ENCODE results near the gene CSRP3.

CSRP3 gene

DNA sequence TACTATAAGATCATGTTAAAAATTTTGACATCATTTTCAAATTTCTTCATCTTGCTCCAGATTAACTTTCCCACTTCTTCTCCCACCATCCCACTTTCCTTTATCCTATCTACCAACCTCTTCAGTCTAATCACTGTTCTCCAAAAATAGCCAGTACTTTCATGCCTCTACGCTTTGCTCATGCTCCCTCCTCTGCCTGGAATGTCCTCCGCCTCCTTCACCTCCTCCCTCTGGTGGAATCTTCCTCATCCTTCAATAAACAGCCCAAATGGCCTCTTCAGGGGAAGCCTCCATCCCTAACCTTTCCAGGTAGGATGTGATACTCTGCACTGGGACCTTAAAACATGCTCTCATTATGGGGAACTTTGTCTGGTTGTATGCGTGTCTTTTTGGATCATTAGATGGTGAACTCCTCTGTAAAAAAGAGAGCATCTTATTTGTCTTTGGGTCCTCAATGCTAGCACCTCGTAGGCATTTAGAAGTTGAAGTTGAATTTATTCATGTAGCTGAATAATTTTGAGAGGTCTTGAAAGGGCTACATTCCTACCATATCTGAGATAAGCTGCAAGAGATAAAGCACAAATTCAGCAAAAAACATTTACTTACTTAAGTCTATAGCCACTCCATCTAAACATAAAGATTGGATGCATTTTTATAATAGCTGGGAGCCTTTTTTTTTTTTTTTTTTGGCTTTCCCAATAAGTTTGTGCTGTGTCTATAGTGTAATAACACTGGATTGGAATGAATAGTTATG lies 8.0 kb upstream of the CSRP3 start:
- H3K9ac ChIP-seq (ENCODE audit: insufficient read length, low read depth): no peak overlapping the region
- TF ChIP-seq ZNF274 (IDR thresholded peaks at IDR 0.05; ENCODE audit: low read depth, low read length) (no peak), YY1 (IDR thresholded peaks at IDR 0.05; ENCODE audit: insufficient read depth, insufficient read length) (no peak), SUZ12 (IDR thresholded peaks at IDR 0.05; ENCODE audit: extremely low read depth, insufficient read depth, insufficient read length) (no peak)
- DNase-seq (ENCODE audit: low read depth, low spot score): no peak
- H3K27me3 ChIP-seq (ENCODE audit: insufficient read depth, insufficient read length): no peaks in the 10 kb centered on the region
- no peaks in the 10 kb centered on the region for H3K36me3 ChIP-seq (ENCODE audit: insufficient read depth, insufficient read length, low read length)
- H3K4me3 ChIP-seq (ENCODE audit: insufficient read length, low read depth): no peak overlapping the region
- H3K4me1 ChIP-seq (ENCODE audit: insufficient read depth, insufficient read length): peaks cover 2% of the 10 kb centered on the region
- H3K9me3 ChIP-seq (ENCODE audit: insufficient read depth, low read length): no peaks in the 10 kb centered on the region

DNA sequence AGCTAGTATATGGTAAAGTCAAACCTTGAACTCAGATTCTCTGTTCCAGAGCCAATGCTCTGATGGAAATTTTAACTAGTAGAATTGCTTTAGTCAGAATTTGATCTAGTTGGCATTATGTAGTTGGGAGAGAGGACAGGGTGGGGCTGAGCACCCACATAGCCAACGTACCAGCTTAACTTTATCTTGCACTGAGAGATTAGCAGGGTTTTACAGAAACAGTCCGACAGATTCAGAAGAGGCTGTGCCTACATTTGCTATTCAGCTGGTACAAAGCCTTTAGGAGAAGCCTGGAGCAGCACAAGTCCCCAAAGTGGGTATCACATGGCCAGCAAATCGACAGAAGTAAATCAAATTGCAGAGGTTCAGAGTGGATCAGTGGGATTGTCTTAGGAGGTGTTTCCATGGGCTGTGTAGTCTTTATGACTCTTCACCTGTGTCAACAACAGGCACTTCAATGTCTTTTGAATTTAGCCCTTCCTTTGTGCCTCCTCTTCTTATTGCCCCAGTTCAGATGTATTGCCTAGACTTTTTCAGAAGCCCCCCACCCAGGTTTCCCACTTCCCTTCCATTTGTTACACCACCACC lies 7.3 kb upstream of the CSRP3 start:
- H3K4me1 ChIP-seq (ENCODE audit: insufficient read depth, insufficient read length): peaks cover 2% of the 10 kb centered on the region
- no peak overlapping the region for H3K4me3 ChIP-seq (ENCODE audit: insufficient read length, low read depth)
- no peak overlapping the region for H3K9ac ChIP-seq (ENCODE audit: insufficient read length, low read depth)
- no peak for DNase-seq (ENCODE audit: low read depth, low spot score)
- no peaks in the 10 kb centered on the region for H3K27me3 ChIP-seq (ENCODE audit: insufficient read depth, insufficient read length)
- H3K36me3 ChIP-seq (ENCODE audit: insufficient read depth, insufficient read length, low read length): no peaks in the 10 kb centered on the region
- no peaks in the 10 kb centered on the region for H3K9me3 ChIP-seq (ENCODE audit: insufficient read depth, low read length)
- TF ChIP-seq ZNF274 (IDR thresholded peaks at IDR 0.05; ENCODE audit: low read depth, low read length) (no peak), SUZ12 (IDR thresholded peaks at IDR 0.05; ENCODE audit: extremely low read depth, insufficient read depth, insufficient read length) (no peak), YY1 (IDR thresholded peaks at IDR 0.05; ENCODE audit: insufficient read depth, insufficient read length) (no peak)

GRCh38 chr11:19208181-19208580 lies 6.4 kb upstream of the CSRP3 start:
- no peaks in the 10 kb centered on the region for H3K27me3 ChIP-seq (ENCODE audit: insufficient read depth, insufficient read length)
- no peak overlapping the region for H3K4me3 ChIP-seq (ENCODE audit: insufficient read length, low read depth)
- H3K4me1 ChIP-seq (ENCODE audit: insufficient read depth, insufficient read length): peaks cover 2% of the 10 kb centered on the region
- no peak for TF ChIP-seq ZNF274 (IDR thresholded peaks at IDR 0.05; ENCODE audit: low read depth, low read length)
- no peak for TF ChIP-seq SUZ12 (IDR thresholded peaks at IDR 0.05; ENCODE audit: extremely low read depth, insufficient read depth, insufficient read length)
- no peak for TF ChIP-seq YY1 (IDR thresholded peaks at IDR 0.05; ENCODE audit: insufficient read depth, insufficient read length)
- H3K9ac ChIP-seq (ENCODE audit: insufficient read length, low read depth): no peak overlapping the region
- DNase-seq (ENCODE audit: low read depth, low spot score): no peak
- no peaks in the 10 kb centered on the region for H3K36me3 ChIP-seq (ENCODE audit: insufficient read depth, insufficient read length, low read length)
- no peaks in the 10 kb centered on the region for H3K9me3 ChIP-seq (ENCODE audit: insufficient read depth, low read length)

DNA sequence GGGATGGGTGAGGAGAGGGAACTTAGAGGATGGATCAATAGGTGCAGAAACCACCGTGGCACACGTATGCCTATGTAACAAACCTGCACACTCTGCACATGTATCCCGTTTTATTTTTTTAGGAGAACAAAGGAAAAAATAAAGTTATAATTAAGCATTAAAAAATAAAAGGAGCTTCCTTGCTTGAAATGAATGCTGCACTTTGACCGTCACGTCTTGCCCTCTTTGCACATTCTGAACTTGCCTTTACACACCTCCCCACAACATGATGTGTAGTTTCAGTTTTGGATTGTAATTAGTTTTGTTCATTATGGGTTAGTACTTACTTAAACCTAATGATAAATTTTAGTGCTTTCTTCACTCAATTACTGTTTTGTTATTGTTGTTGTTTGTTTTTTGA lies 3.1 kb upstream of the CSRP3 start:
- no peaks in the 10 kb centered on the region for H3K27me3 ChIP-seq (ENCODE audit: insufficient read depth, insufficient read length)
- H3K4me3 ChIP-seq (ENCODE audit: insufficient read length, low read depth): no peak overlapping the region
- no peaks in the 10 kb centered on the region for H3K36me3 ChIP-seq (ENCODE audit: insufficient read depth, insufficient read length, low read length)
- peaks cover 8% of the 10 kb centered on the region; the same call in 1 of the 2 replicates for H3K9me3 ChIP-seq (ENCODE audit: insufficient read depth, low read length)
- TF ChIP-seq YY1 (IDR thresholded peaks at IDR 0.05; ENCODE audit: insufficient read depth, insufficient read length) (no peak), SUZ12 (IDR thresholded peaks at IDR 0.05; ENCODE audit: extremely low read depth, insufficient read depth, insufficient read length) (no peak)
- no peak overlapping the region for H3K9ac ChIP-seq (ENCODE audit: insufficient read length, low read depth)
- H3K4me1 ChIP-seq (ENCODE audit: insufficient read depth, insufficient read length): peaks cover 2% of the 10 kb centered on the region
- no peak for DNase-seq (ENCODE audit: low read depth, low spot score)

- no peak for TF ChIP-seq YY1 (IDR thresholded peaks at IDR 0.05; ENCODE audit: insufficient read depth, insufficient read length)
- TF ChIP-seq ZNF274 (IDR thresholded peaks at IDR 0.05; ENCODE audit: low read depth, low read length): no peak
- no peak for TF ChIP-seq SUZ12 (IDR thresholded peaks at IDR 0.05; ENCODE audit: extremely low read depth, insufficient read depth, insufficient read length)
- no peak overlapping the region for H3K4me3 ChIP-seq (ENCODE audit: insufficient read length, low read depth)
- H3K4me1 ChIP-seq (ENCODE audit: insufficient read depth, insufficient read length): no peaks in the 10 kb centered on the region
- DNase-seq (ENCODE audit: low read depth, low spot score): no peak
- no peak overlapping the region for H3K9ac ChIP-seq (ENCODE audit: insufficient read length, low read depth)
- no peaks in the 10 kb centered on the region for H3K36me3 ChIP-seq (ENCODE audit: insufficient read depth, insufficient read length, low read length)
- H3K27me3 ChIP-seq (ENCODE audit: insufficient read depth, insufficient read length): no peaks in the 10 kb centered on the region
- H3K9me3 ChIP-seq (ENCODE audit: insufficient read depth, low read length): peaks cover 8% of the 10 kb centered on the region; the same call in 1 of the 2 replicates
Measured at GRCh38 chr11:19200410-19201201, 1.2 kb downstream of the CSRP3 start.

DNA sequence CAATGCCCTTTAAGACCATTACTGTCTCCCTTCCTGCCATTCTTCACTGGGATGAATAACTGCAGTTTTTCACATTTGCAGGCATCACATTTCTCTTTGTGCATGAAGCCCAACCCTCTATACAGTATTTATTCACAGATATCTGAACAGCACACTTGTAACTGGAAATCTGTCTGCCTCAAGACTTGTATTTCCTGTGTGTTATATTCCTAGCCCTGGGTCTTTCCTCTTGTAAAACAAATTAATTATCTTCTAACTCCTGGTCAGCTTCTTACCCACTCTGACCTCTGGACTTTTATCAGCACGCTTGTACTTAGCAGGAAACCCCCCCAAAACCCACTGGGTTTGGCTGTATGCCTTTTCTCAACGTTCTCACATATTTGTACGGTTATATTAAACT lies 2.0 kb downstream of the CSRP3 start:
- peaks cover 8% of the 10 kb centered on the region; the same call in 1 of the 2 replicates for H3K9me3 ChIP-seq (ENCODE audit: insufficient read depth, low read length)
- DNase-seq (ENCODE audit: low read depth, low spot score): no peak
- TF ChIP-seq ZNF274 (IDR thresholded peaks at IDR 0.05; ENCODE audit: low read depth, low read length): no peak
- TF ChIP-seq SUZ12 (IDR thresholded peaks at IDR 0.05; ENCODE audit: extremely low read depth, insufficient read depth, insufficient read length): no peak
- H3K9ac ChIP-seq (ENCODE audit: insufficient read length, low read depth): no peak overlapping the region
- no peaks in the 10 kb centered on the region for H3K36me3 ChIP-seq (ENCODE audit: insufficient read depth, insufficient read length, low read length)
- H3K27me3 ChIP-seq (ENCODE audit: insufficient read depth, insufficient read length): no peaks in the 10 kb centered on the region
- H3K4me1 ChIP-seq (ENCODE audit: insufficient read depth, insufficient read length): no peaks in the 10 kb centered on the region
- H3K4me3 ChIP-seq (ENCODE audit: insufficient read length, low read depth): no peak overlapping the region

GRCh38 chr11:19199048-19199447 lies 2.7 kb downstream of the CSRP3 start:
- no peak for DNase-seq (ENCODE audit: low read depth, low spot score)
- no peaks in the 10 kb centered on the region for H3K27me3 ChIP-seq (ENCODE audit: insufficient read depth, insufficient read length)
- H3K4me1 ChIP-seq (ENCODE audit: insufficient read depth, insufficient read length): no peaks in the 10 kb centered on the region
- peaks cover 8% of the 10 kb centered on the region; the same call in 1 of the 2 replicates for H3K9me3 ChIP-seq (ENCODE audit: insufficient read depth, low read length)
- no peak overlapping the region for H3K9ac ChIP-seq (ENCODE audit: insufficient read length, low read depth)
- H3K4me3 ChIP-seq (ENCODE audit: insufficient read length, low read depth): no peak overlapping the region
- no peaks in the 10 kb centered on the region for H3K36me3 ChIP-seq (ENCODE audit: insufficient read depth, insufficient read length, low read length)
- no peak for TF ChIP-seq ZNF274 (IDR thresholded peaks at IDR 0.05; ENCODE audit: low read depth, low read length)
- TF ChIP-seq SUZ12 (IDR thresholded peaks at IDR 0.05; ENCODE audit: extremely low read depth, insufficient read depth, insufficient read length): no peak
- TF ChIP-seq YY1 (IDR thresholded peaks at IDR 0.05; ENCODE audit: insufficient read depth, insufficient read length): no peak
